T-helper 1 cell treated with Interleukin-12 subunit alpha and Interleukin-12 subunit beta and Interleukin-4 antibody, amounts not matched to agents 30 μg/mL and 1 μg/mL, for 36 hours (primary cell): ENCODE data around the gene KRTAP2-4.
"Not testable (repeated sequence)": the region's sequence is repeated elsewhere in the genome, so short reads cannot be mapped to it uniquely, and the experiment has no call there.

Experiments used
- H3K27ac Mint-ChIP-seq: one replicate; pipeline ENCODE4 v1.8.0; 2021; ENCODE audit warnings: mild to moderate bottlenecking, mixed read lengths
- H3K27me3 Mint-ChIP-seq: one replicate; pipeline ENCODE4 v1.8.0; 2021; ENCODE audit warnings: low read depth, mixed read lengths
- H3K36me3 Mint-ChIP-seq: one replicate; pipeline ENCODE4 v1.8.0; 2021; ENCODE audit warnings: low read depth, mixed read lengths
- H3K4me1 Mint-ChIP-seq: one replicate; pipeline ENCODE4 v1.8.0; 2021; ENCODE audit warnings: low read depth, mixed read lengths
- H3K4me3 Mint-ChIP-seq: one replicate; pipeline ENCODE4 v1.8.0; 2021; ENCODE audit warnings: mild to moderate bottlenecking, moderate library complexity, mixed read lengths
- H3K9me3 Mint-ChIP-seq: one replicate; pipeline ENCODE4 v1.8.0; 2021; ENCODE audit warnings: mixed read lengths

The KRTAP2-4 gene

GRCh38 chr17:41058741-41059140, 6.9 kb downstream of the KRTAP2-4 start:
- peaks cover 32% of the 10 kb centered on the region for H3K27me3 Mint-ChIP-seq
- no peak overlapping the region for H3K27ac Mint-ChIP-seq
- no peak overlapping the region for H3K4me3 Mint-ChIP-seq
- H3K4me1 Mint-ChIP-seq = no peaks in the 10 kb centered on the region
- no peaks in the 10 kb centered on the region for H3K36me3 Mint-ChIP-seq
- H3K9me3 Mint-ChIP-seq = peaks cover 6% of the 10 kb centered on the region

GRCh38 chr17:41057547-41057946, 8.1 kb downstream of the KRTAP2-4 start:
- Mint-ChIP-seq H3K9me3 (peaks cover 6% of the 10 kb centered on the region), H3K4me3 (no peak overlapping the region), H3K4me1 (no peaks in the 10 kb centered on the region), H3K36me3 (no peaks in the 10 kb centered on the region), H3K27me3 (peaks cover 40% of the 10 kb centered on the region), H3K27ac (no peak overlapping the region)

GRCh38 chr17:41055130-41055529, 10.5 kb downstream of the KRTAP2-4 start, which contains the start of gene KRTAP2-2:
Gene KRTAP2-2, minus strand, starts transcription at chr17:41055230. Its CDS starts 19 bp downstream, at chr17:41055211.
- not testable (repeated sequence) for H3K27ac Mint-ChIP-seq, H3K36me3 Mint-ChIP-seq, H3K4me1 Mint-ChIP-seq, H3K9me3 Mint-ChIP-seq, H3K4me3 Mint-ChIP-seq
- H3K27me3 Mint-ChIP-seq = peaks cover 23% of the 10 kb centered on the region

GRCh38 chr17:41054556-41054955, 11.1 kb downstream of the KRTAP2-4 start:
- not testable (repeated sequence) for H3K4me1 Mint-ChIP-seq, H3K27ac Mint-ChIP-seq, H3K9me3 Mint-ChIP-seq, H3K36me3 Mint-ChIP-seq, H3K4me3 Mint-ChIP-seq
- peaks cover 23% of the 10 kb centered on the region for H3K27me3 Mint-ChIP-seq

- Mint-ChIP-seq H3K4me1 (no peaks in the 10 kb centered on the region), H3K27ac (no peak overlapping the region), H3K4me3 (no peak overlapping the region)
Observed at GRCh38 chr17:41054025-41054424, 11.7 kb downstream of the KRTAP2-4 start.

GRCh38 chr17:41052566-41052965, 13.1 kb downstream of the KRTAP2-4 start:
- no peak overlapping the region for H3K27ac Mint-ChIP-seq
- H3K36me3 Mint-ChIP-seq = no peaks in the 10 kb centered on the region
- H3K4me3 Mint-ChIP-seq = no peak overlapping the region

More at GRCh38 chr17:41054025-41054424, 11.7 kb downstream of the KRTAP2-4 start:
- Mint-ChIP-seq H3K36me3 (no peaks in the 10 kb centered on the region), H3K9me3 (peaks cover 6% of the 10 kb centered on the region), H3K27me3 (peaks cover 18% of the 10 kb centered on the region)

GRCh38 chr17:41049110-41049509, 16.6 kb downstream of the KRTAP2-4 start:
- no peak overlapping the region for H3K27ac Mint-ChIP-seq

More at GRCh38 chr17:41052566-41052965, 13.1 kb downstream of the KRTAP2-4 start:
- peaks cover 16% of the 10 kb centered on the region for H3K27me3 Mint-ChIP-seq
- H3K4me1 Mint-ChIP-seq = no peaks in the 10 kb centered on the region
- H3K9me3 Mint-ChIP-seq = peaks cover 4% of the 10 kb centered on the region

GRCh38 chr17:41048441-41048840, 17.2 kb downstream of the KRTAP2-4 start:
- Mint-ChIP-seq H3K4me3 (no peak overlapping the region), H3K9me3 (no peaks in the 10 kb centered on the region), H3K27ac (no peak overlapping the region), H3K36me3 (no peaks in the 10 kb centered on the region), H3K27me3 (peaks cover 19% of the 10 kb centered on the region), H3K4me1 (no peaks in the 10 kb centered on the region)

More at GRCh38 chr17:41049110-41049509, 16.6 kb downstream of the KRTAP2-4 start:
- no peaks in the 10 kb centered on the region for H3K9me3 Mint-ChIP-seq
- H3K27me3 Mint-ChIP-seq = peaks cover 23% of the 10 kb centered on the region
- H3K4me1 Mint-ChIP-seq = no peaks in the 10 kb centered on the region
- H3K36me3 Mint-ChIP-seq = no peaks in the 10 kb centered on the region
- H3K4me3 Mint-ChIP-seq = no peak overlapping the region

GRCh38 chr17:41046735-41047465, 18.8 kb downstream of the KRTAP2-4 start, which contains the start of gene KRTAP2-1:
Gene KRTAP2-1, minus strand, starts transcription at chr17:41047316. Its CDS starts 49 bp downstream, at chr17:41047267.
- not testable (repeated sequence) for H3K27ac Mint-ChIP-seq, H3K36me3 Mint-ChIP-seq, H3K4me1 Mint-ChIP-seq, H3K9me3 Mint-ChIP-seq, H3K4me3 Mint-ChIP-seq
- peaks cover 13% of the 10 kb centered on the region for H3K27me3 Mint-ChIP-seq

GRCh38 chr17:41042953-41043352, 22.7 kb downstream of the KRTAP2-4 start:
- H3K4me1 Mint-ChIP-seq = no peaks in the 10 kb centered on the region
- no peaks in the 10 kb centered on the region for H3K9me3 Mint-ChIP-seq
- H3K27me3 Mint-ChIP-seq = peaks cover 10% of the 10 kb centered on the region
- H3K36me3 Mint-ChIP-seq = no peaks in the 10 kb centered on the region
- H3K4me3 Mint-ChIP-seq = no peak overlapping the region
- no peak overlapping the region for H3K27ac Mint-ChIP-seq

GRCh38 chr17:41040783-41041571, 24.7 kb downstream of the KRTAP2-4 start, which contains the start of gene KRTAP1-1:
Gene KRTAP1-1, minus strand, starts transcription at chr17:41041450. Its CDS starts 53 bp downstream, at chr17:41041397.
- not testable (repeated sequence) for H3K36me3 Mint-ChIP-seq, H3K9me3 Mint-ChIP-seq, H3K4me1 Mint-ChIP-seq, H3K4me3 Mint-ChIP-seq, H3K27ac Mint-ChIP-seq
- H3K27me3 Mint-ChIP-seq = peaks cover 14% of the 10 kb centered on the region

GRCh38 chr17:41037853-41038350, 27.8 kb downstream of the KRTAP2-4 start:
- Mint-ChIP-seq H3K27me3 (peaks cover 11% of the 10 kb centered on the region), H3K36me3 (no peaks in the 10 kb centered on the region), H3K27ac (no peak overlapping the region), H3K9me3 (no peaks in the 10 kb centered on the region), H3K4me3 (no peak overlapping the region), H3K4me1 (no peaks in the 10 kb centered on the region)

- H3K9me3 Mint-ChIP-seq, H3K4me1 Mint-ChIP-seq, H3K4me3 Mint-ChIP-seq, H3K36me3 Mint-ChIP-seq, H3K27ac Mint-ChIP-seq: not testable (repeated sequence)
- peaks cover 19% of the 10 kb centered on the region for H3K27me3 Mint-ChIP-seq
Observed at GRCh38 chr17:41034346-41034935, 31.2 kb downstream of the KRTAP2-4 start, which contains the start of gene KRTAP1-3. Gene KRTAP1-3, minus strand, starts transcription at chr17:41034874. Its CDS starts 53 bp downstream, at chr17:41034821.

GRCh38 chr17:41029633-41030245, 35.9 kb downstream of the KRTAP2-4 start, which contains the start of gene KRTAP1-4:
Gene KRTAP1-4, minus strand, starts transcription at chr17:41030195. Its CDS starts 117 bp downstream, at chr17:41030078.
- H3K27ac Mint-ChIP-seq = no peak within 1 kb of the TSS
- H3K4me3 Mint-ChIP-seq = no peak within 1 kb of the TSS
- no peaks in the 10 kb centered on the region for H3K4me1 Mint-ChIP-seq
- no peaks in the 10 kb centered on the region for H3K36me3 Mint-ChIP-seq
- H3K27me3 Mint-ChIP-seq = peaks cover 10% of the 10 kb centered on the region
- H3K9me3 Mint-ChIP-seq = no peaks in the 10 kb centered on the region
